ENCODE data around the gene MIF. TPM values are rescaled to one million over a fixed set of nuclear protein-coding genes. Genes with fewer than 3 reads are reported as not detected.
"Not testable (repeated sequence)": the region's sequence is repeated elsewhere in the genome, so short reads cannot be mapped to it uniquely, and the experiment has no call there.

MIF gene
- total RNA-seq, 1 experiment from 2014 or later, result 875 TPM

DNA sequence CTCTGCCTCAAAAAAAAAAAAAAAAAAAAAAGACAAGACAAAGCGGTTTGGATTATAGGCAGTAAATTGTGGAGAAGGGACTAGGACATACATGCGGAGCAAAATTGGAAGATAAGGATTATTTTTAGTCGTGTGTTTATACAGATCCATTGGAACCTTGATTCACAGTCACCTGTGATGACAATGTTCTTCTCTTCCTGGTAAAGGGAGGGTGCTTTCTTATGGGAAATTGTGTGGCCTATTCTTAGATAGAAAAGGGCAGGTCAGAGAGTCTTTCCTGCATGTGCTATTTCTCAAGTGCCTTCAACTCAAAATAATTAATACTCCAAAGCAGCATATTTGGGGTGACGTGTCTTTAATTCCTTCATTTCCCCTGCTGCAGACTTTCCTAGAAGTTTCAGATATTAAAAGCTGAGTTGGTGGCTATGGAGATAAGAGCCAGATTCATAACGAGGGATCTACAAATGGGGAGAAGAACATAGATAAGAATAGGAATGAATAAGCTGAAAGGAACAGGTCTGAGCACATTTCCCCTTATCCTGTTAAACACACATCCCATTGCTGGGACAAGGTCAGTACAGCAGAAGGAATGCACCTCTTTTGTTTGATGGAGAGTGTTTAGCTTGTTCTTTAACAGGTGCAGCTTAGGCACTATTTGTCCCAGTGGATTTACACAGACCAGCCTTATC lies 44.3 kb downstream of the MIF start:
- DNase-seq (ENCODE audit: low spot score), result no peak

DNA sequence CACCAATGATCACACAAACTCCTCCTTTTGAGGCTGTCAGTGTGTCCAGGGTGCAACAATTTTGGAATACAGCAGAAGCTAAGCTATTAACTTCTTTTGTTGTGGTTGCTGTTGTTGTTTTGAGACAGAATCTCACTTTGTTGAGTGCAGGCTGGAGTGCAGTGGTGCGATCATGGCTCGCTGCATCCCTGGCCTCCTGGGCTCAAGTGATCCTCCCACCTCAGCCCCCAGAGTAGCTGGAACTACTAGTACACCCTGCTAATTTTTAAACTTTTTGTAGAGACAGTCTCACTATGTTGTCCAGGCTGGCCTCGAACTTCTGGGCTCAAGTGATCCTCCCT lies 44.8 kb downstream of the MIF start:
- DNase-seq (ENCODE audit: low spot score), result no peak

DNA sequence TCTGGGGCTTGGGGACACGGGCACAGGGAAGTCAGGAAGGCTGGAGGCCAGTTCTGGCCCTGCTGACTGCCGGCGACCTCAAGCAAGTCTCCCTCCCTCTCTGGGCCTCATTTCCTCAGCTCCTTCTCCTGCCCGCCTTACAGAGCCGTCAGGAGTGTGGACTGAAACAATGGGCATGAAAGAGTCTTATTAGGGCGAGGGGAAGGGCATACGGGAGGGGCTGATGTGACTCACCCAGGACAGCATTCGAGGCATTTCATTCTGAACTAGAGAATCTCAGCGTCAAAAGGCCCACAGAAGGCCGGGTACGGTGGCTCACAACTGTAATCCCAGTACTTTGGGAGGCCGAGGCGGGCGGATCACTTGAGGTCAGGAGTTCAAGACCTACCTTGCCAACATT lies 46.0 kb downstream of the MIF start:
- not testable (repeated sequence) for DNase-seq (ENCODE audit: low spot score)

Small RNA genes lying within 50 kb of the gene (small RNA-seq; reads per million reads assigned to genes)
- not detected for gene RN7SL268P

Other genes with a start within 250 kb of the MIF start
- not detected in 2 replicates for gene RGL4, start 203.4 kb upstream of the MIF start, total RNA-seq (2014; rRNA removed; shearing (Covaris generic))
- 1.4 and 1.5 TPM in 2 replicates for gene ZNF70, start 143.3 kb upstream of the MIF start, total RNA-seq (2014; rRNA removed; shearing (Covaris generic))
- gene VPREB3, start 140.0 kb upstream of the MIF start, total RNA-seq (2014; rRNA removed; shearing (Covaris generic)), result not detected in 2 replicates
- gene C22orf15, start 131.4 kb upstream of the MIF start, total RNA-seq (2014; rRNA removed; shearing (Covaris generic)), result not detected in 2 replicates
- gene CHCHD10, start 126.4 kb upstream of the MIF start, total RNA-seq (2014; rRNA removed; shearing (Covaris generic)), result 32.9 and 53.4 TPM in 2 replicates
- gene MMP11, start 121.5 kb upstream of the MIF start, total RNA-seq (2014; rRNA removed; shearing (Covaris generic)), result 0.18 and 0.89 TPM in 2 replicates
- gene SMARCB1, start 107.4 kb upstream of the MIF start, total RNA-seq (2014; rRNA removed; shearing (Covaris generic)), result 67.6 and 107 TPM in 2 replicates
- 0.79 and 0.91 TPM in 2 replicates for gene DERL3, start 55.4 kb upstream of the MIF start, total RNA-seq (2014; rRNA removed; shearing (Covaris generic))
- 7.7 and 9.7 TPM in 2 replicates for gene SLC2A11, start 36.5 kb upstream of the MIF start, total RNA-seq (2014; rRNA removed; shearing (Covaris generic))
- 0.70 and 0.89 TPM in 2 replicates for gene GSTT2B, start 66.8 kb downstream of the MIF start, total RNA-seq (2014; rRNA removed; shearing (Covaris generic))
- 0.51 and 2.8 TPM in 2 replicates for gene DDTL, start 72.5 kb downstream of the MIF start, total RNA-seq (2014; rRNA removed; shearing (Covaris generic))
- gene DDT, start 80.1 kb downstream of the MIF start, total RNA-seq (2014; rRNA removed; shearing (Covaris generic)), result 326 and 334 TPM in 2 replicates
- 0.15 TPM in 1 of 2 replicates, not detected in the other for gene GSTT2, start 85.8 kb downstream of the MIF start, total RNA-seq (2014; rRNA removed; shearing (Covaris generic))
- not detected in 2 replicates for gene GSTT4, start 111.1 kb downstream of the MIF start, total RNA-seq (2014; rRNA removed; shearing (Covaris generic))
- 37.1 and 51.2 TPM in 2 replicates for gene CABIN1, start 116.9 kb downstream of the MIF start, total RNA-seq (2014; rRNA removed; shearing (Covaris generic))